Stomach (tissue), 4 donors: ENCODE data around the gene SLC41A3.

Source experiments
- CTCF ChIP-seq, 7 experiments: fragments of 450-650 bp in 4 of 7; fragments of 200-600 bp in 3 of 7; sonication (generic) in 3 of 7; IDR thresholded peaks; one replicate each; pipeline ENCODE4 v1.5.1; 2016 to 2019; ENCODE audit warnings: antibody characterized with exemption in 7 of 7, control low read depth in 2 of 7, mild to moderate bottlenecking in 1 of 7
- EP300 ChIP-seq: sonication (generic); formaldehyde crosslinking; IDR thresholded peaks from one replicate; pipeline ENCODE4 v1.6.1; 2017; ENCODE audit warnings: antibody characterized with exemption
- POLR2A ChIP-seq, 4 donors: fragments of 450-650 bp; IDR thresholded peaks; one replicate each; pipeline ENCODE4 v1.6.1; 2016; ENCODE audit warnings: antibody characterized with exemption in 4 of 4, control low read depth in 2 of 4, mild to moderate bottlenecking in 1 of 4, moderate library complexity in 1 of 4
- POLR2AphosphoS5 ChIP-seq, 3 donors: sonication (generic); formaldehyde crosslinking; IDR thresholded peaks; one replicate each; pipeline ENCODE4 v1.6.1; 2016; ENCODE audit warnings: antibody characterized with exemption in 3 of 3

DNA sequence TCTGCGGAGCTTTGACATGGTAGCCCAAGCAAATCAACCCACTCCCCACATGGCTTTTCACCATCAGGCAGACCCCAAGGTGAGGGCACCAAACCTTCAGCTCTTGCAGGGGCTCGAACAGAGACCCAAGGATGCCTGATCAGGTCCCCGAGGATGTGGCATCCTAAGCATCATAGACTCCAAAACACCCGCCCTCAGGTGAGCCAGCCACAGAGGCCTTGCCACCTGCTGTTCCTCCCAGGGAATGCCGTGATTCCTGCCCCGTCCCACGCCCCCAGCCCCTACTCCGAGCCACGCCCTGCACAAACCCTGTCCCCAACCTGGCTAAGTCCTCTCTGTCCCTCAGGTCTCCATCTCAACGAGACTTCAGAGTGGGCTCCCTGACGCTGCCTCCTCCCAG lies 34.7 kb upstream of the SLC41A3 start:
- TF ChIP-seq POLR2A (IDR thresholded peaks at IDR 0.05) (no peak), POLR2AphosphoS5 (IDR thresholded peaks at IDR 0.05) (no peak), CTCF (IDR thresholded peaks at IDR 0.05) (no peak), EP300 (no peak)
